ENCODE results near the gene BCKDHB.
"Not testable (repeated sequence)": the region's sequence is repeated elsewhere in the genome, so short reads cannot be mapped to it uniquely, and the experiment has no call there.

- TF ChIP-seq CTCF, EP300 (IDR thresholded peaks at IDR 0.05): not testable (repeated sequence)
These were observed 16.1 kb downstream of the BCKDHB start for GRCh38 chr6:80122576-80122975.
